GM18519 (cell line): Measurements from ENCODE around the gene ZRANB1.

ENCODE experiments used
- ATAC-seq: cut with Tn5 transposase; IDR thresholded peaks from one replicate; pipeline ENCODE4 v1.9.1; 2021; ENCODE audit warnings: mild to moderate bottlenecking, moderate library complexity; ENCODE audit not compliant: unreplicated experiment, low FRiP score

The ZRANB1 gene

DNA sequence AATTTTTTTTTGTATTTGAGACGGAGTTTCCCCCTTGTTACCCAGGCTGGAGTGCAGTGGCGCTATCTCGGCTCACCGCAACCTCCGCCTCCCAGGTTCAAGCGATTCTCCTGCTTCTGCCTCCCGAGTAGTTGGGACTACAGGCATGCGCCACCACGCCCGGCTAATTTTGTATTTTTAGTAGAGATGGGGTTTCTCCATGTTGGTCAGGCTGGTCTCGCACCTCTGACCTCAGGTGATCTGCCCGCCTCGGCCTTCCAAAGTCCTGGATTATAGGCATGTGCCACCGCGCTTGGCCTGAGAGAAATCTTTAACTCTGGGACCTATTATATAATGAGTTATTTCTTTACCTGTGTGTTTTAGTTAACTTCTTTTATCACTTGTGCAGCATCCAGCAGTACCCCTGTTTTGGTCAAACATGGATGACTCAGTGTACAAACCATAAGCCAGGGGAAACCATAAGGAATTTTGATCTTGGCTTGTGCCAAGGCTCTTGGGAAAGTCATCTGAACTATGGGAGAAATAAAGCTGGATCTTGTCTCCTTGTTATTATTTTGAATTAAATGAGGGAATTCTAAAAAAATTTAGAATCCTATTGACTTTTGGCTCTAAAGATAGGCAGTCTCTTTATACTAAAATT is 23.6 kb upstream of the ZRANB1 start:
- ATAC-seq, result no peak

- no peak for ATAC-seq
These were observed 23.0 kb upstream of the ZRANB1 start for GRCh38 chr10:124918906-124919305.

GRCh38 chr10:124921261-124921660 is 20.7 kb upstream of the ZRANB1 start:
- ATAC-seq, result no peak

GRCh38 chr10:124923684-124924083 is 18.2 kb upstream of the ZRANB1 start:
- ATAC-seq, result no peak

DNA sequence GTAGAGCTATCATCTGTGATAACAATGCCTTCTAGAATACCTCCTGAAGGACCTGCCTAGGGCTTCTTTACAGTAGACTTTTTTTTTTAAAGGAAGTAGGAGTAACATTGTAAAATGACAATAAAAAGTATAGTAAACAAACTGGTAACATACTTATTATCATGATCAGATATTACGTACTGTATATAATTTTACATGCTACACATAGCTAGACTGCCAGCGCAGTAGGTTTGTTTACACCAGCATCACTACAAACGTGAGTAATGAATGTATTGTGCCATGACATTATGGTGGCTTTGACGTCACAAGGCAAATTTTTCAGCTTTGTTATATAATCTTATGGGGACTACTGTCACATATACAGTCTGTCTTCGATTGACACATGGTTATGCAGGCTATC is 15.4 kb upstream of the ZRANB1 start:
- no peak for ATAC-seq

DNA sequence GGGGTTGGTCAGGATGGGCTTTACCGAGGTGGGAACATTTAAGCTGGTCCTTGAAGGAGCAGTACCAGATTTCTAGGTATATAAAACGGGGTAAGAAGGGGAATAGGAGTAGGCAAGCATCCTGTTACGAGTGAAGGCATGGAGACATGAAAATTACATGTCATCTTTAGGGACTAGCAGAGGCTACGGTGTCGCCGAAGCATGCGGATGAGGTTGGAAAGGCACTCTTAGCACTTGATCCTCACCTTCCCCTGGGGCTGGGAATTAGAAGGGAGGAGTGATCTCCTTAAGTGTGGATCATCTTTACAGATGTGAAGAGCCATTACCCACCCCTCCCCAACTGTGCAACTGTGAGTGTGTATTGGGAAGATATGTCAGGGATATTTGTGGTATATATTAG is 13.8 kb upstream of the ZRANB1 start:
- no peak for ATAC-seq

DNA sequence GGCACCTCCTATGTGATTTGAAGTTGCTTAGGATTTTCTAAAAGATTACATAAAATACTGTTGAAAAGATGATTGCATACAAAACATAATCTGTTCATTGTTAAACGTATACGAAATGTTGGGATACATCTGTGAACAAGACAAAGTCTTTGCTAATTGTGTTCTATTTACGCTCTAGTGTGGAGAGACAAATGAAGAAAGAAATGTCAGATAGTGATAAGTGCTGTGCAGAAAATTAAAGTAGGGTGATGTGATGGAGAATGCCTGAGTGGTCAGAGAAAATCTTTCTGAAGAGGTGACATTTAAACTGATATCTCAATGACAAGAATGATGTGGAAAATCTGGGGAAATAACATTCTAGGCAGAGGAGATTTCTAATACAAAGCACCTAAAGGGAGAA is 13.4 kb upstream of the ZRANB1 start:
- no peak for ATAC-seq

- ATAC-seq, result no peak
These were observed 6.0 kb upstream of the ZRANB1 start for GRCh38 chr10:124935946-124936345.

GRCh38 chr10:124936813-124937212 is 5.1 kb upstream of the ZRANB1 start:
- no peak for ATAC-seq

DNA sequence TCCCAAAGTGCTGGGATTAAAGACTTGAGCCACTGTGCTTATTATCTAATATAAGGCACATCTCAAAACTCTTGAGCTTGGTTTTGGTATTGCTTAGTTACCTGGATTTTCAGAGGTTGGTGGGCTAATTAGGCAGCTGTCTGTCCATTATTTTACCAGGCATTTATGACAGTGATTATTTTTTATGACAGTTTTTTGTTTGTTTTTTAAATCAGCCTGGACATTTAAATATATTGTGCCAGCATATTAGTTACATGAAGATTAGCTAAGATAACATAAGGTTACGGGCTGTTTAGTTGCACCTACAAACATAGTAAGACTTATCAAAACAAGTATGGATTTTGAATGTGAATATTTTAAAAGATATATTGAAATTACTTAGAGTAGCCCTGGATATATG is 2.6 kb upstream of the ZRANB1 start:
- ATAC-seq, result no peak

DNA sequence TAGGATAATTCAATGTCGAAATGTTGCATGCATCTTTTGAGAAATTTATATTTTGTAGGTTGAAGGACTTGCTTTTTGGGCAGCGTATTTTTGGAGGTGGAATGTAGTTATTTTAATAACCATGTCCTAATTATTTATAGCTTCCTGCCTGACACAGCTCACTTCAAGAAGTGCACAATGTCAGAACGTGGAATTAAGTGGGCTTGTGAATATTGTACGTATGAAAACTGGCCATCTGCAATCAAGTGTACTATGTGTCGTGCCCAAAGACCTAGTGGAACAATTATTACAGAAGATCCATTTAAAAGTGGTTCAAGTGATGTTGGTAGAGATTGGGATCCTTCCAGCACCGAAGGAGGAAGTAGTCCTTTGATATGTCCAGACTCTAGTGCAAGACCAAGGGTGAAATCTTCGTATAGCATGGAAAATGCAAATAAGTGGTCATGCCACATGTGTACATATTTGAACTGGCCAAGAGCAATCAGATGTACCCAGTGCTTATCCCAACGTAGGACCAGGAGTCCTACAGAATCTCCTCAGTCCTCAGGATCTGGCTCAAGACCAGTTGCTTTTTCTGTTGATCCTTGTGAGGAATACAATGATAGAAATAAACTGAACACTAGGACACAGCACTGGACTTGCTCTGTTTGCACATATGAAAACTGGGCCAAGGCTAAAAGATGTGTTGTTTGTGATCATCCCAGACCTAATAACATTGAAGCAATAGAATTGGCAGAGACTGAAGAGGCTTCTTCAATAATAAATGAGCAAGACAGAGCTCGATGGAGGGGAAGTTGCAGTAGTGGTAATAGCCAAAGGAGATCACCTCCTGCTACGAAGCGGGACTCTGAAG is 620 bp downstream of the ZRANB1 start:
- no peak for ATAC-seq

DNA sequence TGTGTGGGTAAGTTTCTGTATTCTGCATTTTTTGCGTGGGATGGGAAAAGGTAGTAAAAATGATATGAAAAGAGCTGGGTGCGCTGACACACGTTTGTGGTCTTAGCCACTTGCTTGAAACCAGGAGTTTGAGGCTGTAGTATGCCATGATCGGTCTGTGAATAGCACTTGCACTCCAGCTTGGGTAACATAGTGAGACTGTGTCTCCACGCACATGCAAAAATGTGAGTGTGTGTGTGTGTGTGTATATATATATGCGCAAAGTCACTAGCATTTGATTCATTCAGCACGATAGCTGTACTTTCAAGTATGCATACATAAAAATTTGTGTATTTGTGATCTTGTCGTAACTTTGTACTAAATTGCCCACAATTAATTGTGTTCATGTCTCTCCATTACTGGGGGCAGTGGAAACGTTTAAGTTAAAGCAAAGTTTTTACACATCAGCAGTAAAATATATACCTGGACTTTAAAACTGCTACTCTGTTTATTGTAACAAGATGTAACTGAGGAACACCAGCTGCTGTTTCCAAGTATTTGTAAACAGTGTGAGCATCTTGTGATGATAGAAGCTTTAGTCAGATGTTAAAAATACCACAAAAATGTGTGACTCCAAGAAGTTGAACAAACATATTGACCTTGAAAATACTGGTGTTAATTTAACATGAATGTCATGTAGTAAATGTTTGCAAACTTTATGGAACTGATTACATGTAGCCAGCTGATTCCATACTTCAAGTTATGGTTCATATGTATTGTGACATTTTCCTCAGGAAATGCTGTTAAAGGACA is 1.6 kb downstream of the ZRANB1 start:
- no peak for ATAC-seq

DNA sequence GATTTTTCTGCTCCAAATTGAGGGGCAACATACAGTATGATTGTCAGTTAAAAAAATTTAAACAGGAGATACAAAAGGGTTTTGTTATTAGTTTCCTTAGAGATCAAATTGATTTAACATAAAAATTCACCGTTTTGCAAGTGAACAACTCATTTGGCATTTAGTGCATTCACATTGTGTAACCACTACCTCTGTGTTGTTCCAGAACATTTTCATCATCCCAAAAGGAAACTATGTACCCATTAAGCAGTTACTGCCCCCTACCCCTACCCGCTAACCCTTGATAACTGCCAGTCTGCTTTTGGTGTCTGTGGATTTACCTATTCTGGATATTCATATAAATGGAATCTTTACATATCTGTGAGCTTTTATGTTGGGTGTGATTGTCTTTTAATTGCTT is 3.1 kb downstream of the ZRANB1 start:
- ATAC-seq, result no peak

- no peak for ATAC-seq
These were observed 5.0 kb downstream of the ZRANB1 start for GRCh38 chr10:124946945-124947344.

- ATAC-seq, result no peak
These were observed 7.6 kb downstream of the ZRANB1 start for GRCh38 chr10:124949543-124949942.

GRCh38 chr10:124952123-124952522 is 10.2 kb downstream of the ZRANB1 start:
- no peak for ATAC-seq

GRCh38 chr10:124953421-124953820 is 11.5 kb downstream of the ZRANB1 start:
- no peak for ATAC-seq

DNA sequence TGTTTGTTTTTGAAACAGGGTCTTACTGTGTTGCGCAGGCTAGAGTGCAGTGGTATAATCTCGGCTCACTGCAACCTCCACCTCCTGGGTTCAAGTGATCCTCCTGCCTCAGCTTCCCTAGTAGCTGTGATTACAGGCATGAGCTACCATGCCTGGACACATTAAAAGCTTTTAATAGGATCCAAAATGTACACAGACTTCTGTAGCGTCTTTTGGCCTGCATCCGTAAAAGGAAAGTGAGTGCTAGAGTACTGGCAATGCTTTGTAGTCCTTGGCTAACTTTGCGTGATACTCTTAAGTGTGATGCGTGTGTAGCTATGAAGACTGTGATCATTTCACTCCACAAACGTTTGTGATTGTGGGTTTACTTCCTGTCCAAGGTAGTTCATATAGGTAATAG is 13.3 kb downstream of the ZRANB1 start:
- no peak for ATAC-seq

GRCh38 chr10:124955868-124956267 is 13.9 kb downstream of the ZRANB1 start:
- no peak for ATAC-seq

DNA sequence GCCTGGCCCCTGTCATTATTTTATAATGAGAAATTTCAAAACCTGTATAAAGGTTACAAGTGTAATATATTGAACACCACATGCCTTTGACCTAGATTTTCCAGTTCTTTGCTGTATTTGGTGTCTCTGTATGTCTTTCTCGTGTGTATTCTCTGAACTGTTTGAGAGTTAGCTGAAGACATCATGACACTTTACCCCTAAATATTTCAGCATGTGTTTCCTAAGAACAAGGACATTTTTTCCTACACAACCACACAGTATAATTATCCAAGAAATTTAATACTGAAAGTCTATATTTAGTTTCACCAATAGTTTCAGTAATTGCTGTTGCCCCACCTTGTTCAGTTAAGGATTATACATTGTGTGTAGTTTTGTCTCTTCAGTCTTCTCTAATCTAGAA is 14.8 kb downstream of the ZRANB1 start:
- no peak for ATAC-seq

DNA sequence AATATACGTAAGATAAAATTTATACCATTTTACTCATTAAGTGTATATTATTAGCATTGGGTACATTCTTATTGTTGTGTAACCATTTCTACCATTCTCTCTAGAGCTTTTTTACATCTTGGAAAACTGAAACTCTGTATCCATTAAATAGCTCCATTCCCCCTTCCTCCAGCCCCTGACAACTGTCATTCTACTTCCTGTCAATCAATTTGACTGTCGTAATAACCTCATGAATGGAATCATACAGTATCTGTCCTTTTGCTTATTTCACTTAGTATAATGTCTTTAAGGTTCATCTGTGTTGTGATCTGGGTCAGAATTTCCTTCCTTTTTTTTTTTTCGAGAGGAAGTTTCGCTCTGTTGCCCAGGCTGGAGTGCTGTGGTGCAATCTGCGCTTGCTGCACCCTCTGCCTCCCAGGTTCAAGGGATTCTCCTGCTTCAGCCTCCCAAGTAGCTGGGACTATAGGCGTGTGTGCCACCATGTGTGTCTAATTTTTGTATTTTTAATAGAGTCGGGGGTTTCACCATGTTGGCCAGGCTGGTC is 15.6 kb downstream of the ZRANB1 start:
- no peak for ATAC-seq
